GM18870 (cell line): Measurements from ENCODE around the gene EVI5L.
"Not testable (repeated sequence)": the region's sequence is repeated elsewhere in the genome, so short reads cannot be mapped to it uniquely, and the experiment has no call there.

ENCODE experiments used
- ATAC-seq: cut with Tn5 transposase; IDR thresholded peaks from one replicate; pipeline ENCODE4 v1.9.1; 2021; ENCODE audit warnings: moderate library complexity; ENCODE audit not compliant: unreplicated experiment

Gene EVI5L

GRCh38 chr19:7844951-7845350 lies 14.9 kb downstream of the EVI5L start:
- ATAC-seq = no peak

DNA sequence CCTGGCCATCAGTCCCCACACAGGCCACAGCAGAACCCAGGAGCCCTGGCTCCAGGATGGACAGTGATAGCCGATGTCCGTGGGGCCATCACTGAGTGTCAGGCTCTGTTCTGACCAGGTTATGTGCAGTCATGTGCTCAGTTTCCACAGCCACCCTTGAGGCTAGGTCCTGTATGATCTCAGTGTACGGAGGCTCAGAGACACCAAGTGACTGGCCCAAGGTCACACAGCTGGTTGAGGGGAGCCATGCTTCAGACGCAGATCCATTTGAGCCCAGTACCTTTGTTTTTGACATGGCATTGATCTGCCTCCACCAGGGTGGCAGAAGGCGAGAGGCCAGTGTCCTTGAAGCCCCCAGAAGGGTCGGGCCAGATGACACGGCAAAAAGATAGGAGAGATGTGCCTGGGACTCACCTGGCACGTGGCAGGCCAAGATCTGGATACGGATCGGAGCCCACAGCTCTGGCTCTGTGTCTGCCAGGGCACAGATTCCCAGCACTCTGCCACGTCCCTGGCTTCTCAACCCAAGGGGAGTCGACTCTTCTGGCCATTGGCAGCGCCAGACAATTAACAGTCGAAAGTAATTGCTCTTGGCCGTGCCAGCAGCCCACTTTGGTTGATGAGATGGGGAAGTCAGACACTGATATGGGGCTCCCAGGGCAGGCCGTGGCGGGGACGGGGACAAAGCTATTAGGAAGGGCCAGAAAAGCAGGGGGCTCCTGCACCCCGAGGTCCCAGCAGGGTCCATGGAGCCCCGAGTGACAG lies 15.6 kb downstream of the EVI5L start:
- ATAC-seq = no peak

DNA sequence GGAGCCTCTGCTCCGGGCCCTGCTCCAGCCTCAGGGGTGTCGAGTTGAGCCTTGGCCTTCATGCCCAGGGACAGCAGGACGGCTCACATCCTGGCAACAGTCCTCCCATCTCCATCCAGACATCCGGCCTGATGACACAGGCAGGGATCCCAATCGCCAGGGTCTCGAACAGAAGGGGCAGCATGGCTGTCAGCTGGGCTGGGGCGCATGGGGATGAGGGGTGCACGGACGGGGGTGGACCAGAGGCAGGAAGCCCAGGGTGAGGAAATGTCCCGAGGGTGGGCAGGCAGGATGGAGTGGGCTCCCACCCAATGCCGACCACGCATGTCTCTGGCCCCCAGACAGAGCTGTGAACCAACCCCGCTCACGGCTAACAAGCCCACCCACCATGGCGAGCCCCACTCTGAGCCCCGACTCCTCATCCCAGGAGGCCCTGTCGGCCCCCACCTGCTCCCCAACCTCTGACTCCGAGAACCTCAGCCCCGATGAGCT lies 16.2 kb downstream of the EVI5L start:
- no peak for ATAC-seq

DNA sequence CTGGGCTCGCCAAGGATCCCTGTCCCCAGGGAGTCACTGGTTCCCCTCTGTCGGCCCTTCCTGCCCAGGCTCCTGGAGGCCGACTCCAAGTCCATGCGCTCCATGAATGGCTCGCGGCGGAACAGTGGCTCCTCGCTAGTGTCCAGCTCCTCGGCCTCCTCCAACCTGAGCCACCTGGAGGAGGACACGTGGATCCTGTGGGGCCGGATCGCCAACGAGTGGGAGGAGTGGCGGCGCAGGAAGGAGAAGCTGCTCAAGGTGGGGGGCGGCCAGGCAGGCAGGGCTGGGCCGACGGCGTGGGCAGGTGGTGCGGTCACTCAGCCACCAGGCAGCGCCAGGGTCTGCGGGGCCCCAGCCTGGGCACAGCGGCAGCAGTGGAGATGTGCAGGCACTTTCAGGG lies 17.6 kb downstream of the EVI5L start:
- no peak for ATAC-seq

- no peak for ATAC-seq
These were observed 18.9 kb downstream of the EVI5L start for GRCh38 chr19:7848779-7849457.

GRCh38 chr19:7849631-7849999 lies 19.6 kb downstream of the EVI5L start:
- no peak for ATAC-seq

GRCh38 chr19:7850000-7850813 lies 20.2 kb downstream of the EVI5L start:
- ATAC-seq = no peak

DNA sequence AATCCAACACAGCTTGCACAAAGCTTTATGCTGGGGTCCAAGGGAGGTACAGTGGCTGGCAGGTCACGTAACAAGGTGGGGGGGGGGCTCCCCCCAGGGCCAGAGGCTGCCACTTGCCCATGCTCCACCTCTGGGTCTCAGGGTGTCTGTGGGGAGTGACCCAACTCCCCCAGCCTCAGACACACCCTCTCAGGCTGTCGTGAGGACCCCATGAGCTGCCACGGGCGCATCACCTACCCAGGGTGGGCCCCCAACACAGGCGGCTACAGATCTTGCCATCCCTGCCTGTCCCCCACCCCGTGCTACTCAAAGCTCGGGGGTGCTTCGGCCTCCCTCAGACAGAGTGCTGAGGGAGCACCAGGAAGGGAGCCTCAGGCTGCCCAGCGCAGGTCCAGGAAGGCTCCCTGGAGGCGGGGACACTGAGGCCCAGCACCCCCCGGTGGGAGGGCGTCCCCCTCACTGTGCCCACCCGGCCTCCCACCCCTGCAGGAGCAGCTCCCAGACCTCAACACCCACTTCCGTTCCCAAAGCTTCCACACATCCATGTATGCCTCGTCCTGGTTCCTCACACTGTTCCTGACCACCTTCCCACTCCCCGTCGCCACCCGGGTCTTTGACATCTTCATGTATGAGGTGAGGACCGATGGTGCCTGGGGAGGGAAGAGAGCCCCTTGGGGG lies 21.1 kb downstream of the EVI5L start:
- no peak for ATAC-seq

DNA sequence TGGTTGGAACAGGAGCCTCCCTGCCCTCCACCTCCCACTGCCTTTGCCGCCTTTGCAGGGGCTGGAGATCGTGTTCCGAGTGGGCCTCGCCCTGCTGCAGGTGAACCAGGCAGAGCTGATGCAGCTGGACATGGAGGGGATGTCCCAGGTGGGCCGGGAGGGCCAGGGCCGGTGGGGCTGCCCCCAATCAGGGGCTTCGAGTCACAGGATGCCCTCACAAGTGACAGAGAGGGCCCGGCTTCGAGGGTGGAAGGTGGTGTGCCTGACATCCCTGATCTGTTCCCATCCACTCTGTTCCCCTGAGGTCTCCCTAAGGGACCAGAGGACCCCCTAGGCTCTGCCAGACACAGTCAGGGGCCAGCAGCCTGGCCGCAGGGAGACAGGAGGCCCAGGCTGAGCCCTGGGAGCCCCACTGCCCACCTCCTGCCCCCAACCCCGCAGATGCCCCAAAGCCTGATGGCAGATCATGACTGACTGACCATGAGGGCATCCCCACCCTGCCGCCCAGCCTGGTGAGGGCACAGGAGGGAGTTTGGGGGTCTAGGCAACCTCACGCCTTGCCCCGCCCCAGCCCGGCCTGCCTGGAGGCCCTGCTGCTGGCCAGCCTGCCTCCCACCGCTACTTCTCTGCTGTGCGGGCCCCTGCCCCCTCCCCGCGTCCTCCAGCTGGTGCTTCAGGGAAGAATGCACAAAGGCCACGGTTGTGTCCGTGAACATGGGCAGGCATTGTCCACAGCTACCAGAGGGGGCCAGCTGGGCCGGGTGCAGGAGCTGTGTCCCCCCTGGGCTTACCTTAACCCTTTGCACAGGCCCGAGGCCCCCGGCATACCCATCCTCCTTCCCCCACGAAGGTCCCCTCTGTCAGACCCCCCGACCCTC lies 21.8 kb downstream of the EVI5L start:
- no peak for ATAC-seq

GRCh38 chr19:7852851-7853769 lies 23.1 kb downstream of the EVI5L start:
- ATAC-seq = no peak

- no peak for ATAC-seq
These were observed 23.7 kb downstream of the EVI5L start for GRCh38 chr19:7853770-7854128.

- no peak for ATAC-seq
These were observed 25.5 kb downstream of the EVI5L start for GRCh38 chr19:7855426-7856108.

GRCh38 chr19:7856109-7856591 lies 26.1 kb downstream of the EVI5L start:
- ATAC-seq = no peak

GRCh38 chr19:7856679-7857663 lies 27.0 kb downstream of the EVI5L start:
- no peak for ATAC-seq

GRCh38 chr19:7857727-7858108 lies 27.7 kb downstream of the EVI5L start:
- ATAC-seq = no peak

DNA sequence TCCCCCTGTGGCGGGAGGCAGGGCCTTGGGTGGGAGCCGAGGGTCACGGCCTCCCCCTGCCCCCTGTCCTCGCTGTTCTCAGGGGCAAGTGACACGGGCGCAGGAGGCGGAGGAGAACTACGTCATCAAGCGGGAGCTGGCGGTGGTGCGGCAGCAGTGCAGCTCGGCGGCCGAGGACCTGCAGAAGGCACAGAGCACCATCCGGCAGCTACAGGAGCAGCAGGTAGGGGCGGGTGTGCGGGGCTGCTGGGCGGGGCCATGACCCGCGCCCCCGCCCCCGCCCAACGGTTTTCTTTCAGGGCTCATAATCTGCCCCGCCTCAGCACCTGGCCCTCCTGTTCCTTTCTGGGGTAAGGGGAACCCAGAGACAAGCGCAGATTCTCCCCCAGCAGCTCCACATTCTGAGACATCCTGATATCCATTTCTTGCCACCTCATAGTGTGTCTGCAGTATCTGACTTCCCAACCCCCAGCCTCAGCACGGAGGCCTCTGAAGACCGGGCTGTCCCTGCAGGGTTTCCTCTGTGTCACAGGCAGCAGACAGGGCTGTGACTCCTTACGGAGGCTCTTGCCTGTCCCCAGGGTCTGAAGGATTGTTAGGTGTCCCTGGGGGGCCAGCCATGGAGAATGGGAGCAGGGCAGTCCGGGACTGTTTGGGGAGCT lies 28.2 kb downstream of the EVI5L start:
- no peak for ATAC-seq

DNA sequence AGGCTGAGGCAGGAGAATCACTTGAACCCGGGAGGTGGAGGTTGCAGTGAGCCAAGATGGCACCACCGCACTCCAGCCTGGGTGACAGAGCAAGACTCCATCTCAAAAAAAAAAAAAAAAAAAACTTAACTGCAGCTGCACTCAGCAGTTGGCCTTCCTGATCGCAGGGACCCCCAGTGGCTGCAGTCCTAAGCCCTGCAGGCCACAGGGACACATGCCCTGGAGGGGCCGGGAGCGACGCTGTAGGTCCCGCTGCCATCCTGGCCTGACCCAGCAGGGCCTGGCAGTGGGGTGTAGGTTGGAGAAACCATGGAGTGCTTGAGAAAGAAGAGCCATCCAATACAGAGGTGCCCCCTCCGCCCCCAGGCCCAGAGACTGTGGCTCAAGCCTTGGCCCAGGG lies 29.1 kb downstream of the EVI5L start:
- ATAC-seq = not testable (repeated sequence)
